H1 (cell line): ENCODE results near the gene C11orf65. TPM values are rescaled to one million over a fixed set of nuclear protein-coding genes. Genes with fewer than 3 reads are reported as not detected.

Source experiments
- CTCF ChIA-PET: fragments of 300-600 bp; sonication (Branson Sonifier 250); formaldehyde crosslinking; loops from one replicate; lab custom pipeline; 2021; ENCODE audit not compliant: partially characterized antibody; lab: Charles Lee
- POLR2A ChIA-PET: fragments of 300-600 bp; sonication (Branson Sonifier 250); formaldehyde crosslinking; loops from one replicate; lab custom pipeline; 2021; ENCODE audit warnings: inconsistent platforms; ENCODE audit not compliant: partially characterized antibody; lab: Charles Lee
- DNase-seq, 2 experiments: peaks; one replicate each; pipeline versions ENCODE4 v3.0.0 to v3.0.0-alpha.2; 2010 to 2022; ENCODE audit warnings: low spot score in 2 of 2, low read depth in 1 of 2, mixed read lengths in 1 of 2
- FAIRE-seq: peaks from 2 replicates; lab custom pipeline; 2011; peaks lifted over from hg19 to GRCh38; lab: Jason Lieb, UNC
- H2AFZ ChIP-seq: 2 replicates; pipeline ENCODE4 v1.8.1; 2012; ENCODE audit warnings: low read length, inconsistent platforms
- H2AK5ac ChIP-seq: 2 replicates; pipeline ENCODE4 v1.6.1; 2013; ENCODE audit warnings: low read depth, low read length
- H2BK120ac ChIP-seq: replicated peaks from 2 replicates; pipeline ENCODE3; 2013; ENCODE audit warnings: low read depth, low read length, inconsistent platforms
- H2BK12ac ChIP-seq: 2 replicates; pipeline ENCODE4 v1.6.1; 2013; ENCODE audit warnings: low read depth, low read length
- H2BK15ac ChIP-seq: 2 replicates; pipeline ENCODE4 v1.6.1; 2013; ENCODE audit warnings: low read length
- H2BK20ac ChIP-seq: 2 replicates; pipeline ENCODE4 v1.6.1; 2013; ENCODE audit warnings: low read length
- H2BK5ac ChIP-seq: 2 replicates; pipeline ENCODE4 v1.6.1; 2013; ENCODE audit warnings: low read depth, low read length
- H3K14ac ChIP-seq: 2 replicates; pipeline ENCODE4 v1.6.1; 2013; ENCODE audit warnings: inconsistent platforms; ENCODE audit not compliant: insufficient read length
- H3K18ac ChIP-seq: 2 replicates; pipeline ENCODE4 v1.6.1; 2013; ENCODE audit warnings: low read length; ENCODE audit errors: extremely low read depth
- H3K23ac ChIP-seq: 2 replicates; pipeline ENCODE4 v1.6.1; 2013; ENCODE audit warnings: inconsistent platforms; ENCODE audit not compliant: insufficient read length
- H3K23me2 ChIP-seq: 2 replicates; pipeline ENCODE4 v1.6.1; 2013; ENCODE audit warnings: low read depth, low read length
- H3K27ac ChIP-seq: 2 replicates; pipeline ENCODE4 v1.6.1; 2011; ENCODE audit warnings: low read depth, low read length, inconsistent platforms
- H3K27me3 ChIP-seq, 4 experiments: replicated peaks in 1 of 4; 1 replicate in 1 of 4; 2 replicates in 3 of 4; pipeline versions ENCODE4 v1.6.1 to v1.8.1; 2011 to 2013; ENCODE audit warnings: low read length in 3 of 4, mild to moderate bottlenecking in 3 of 4, inconsistent platforms in 2 of 4, mixed read lengths in 2 of 4, moderate library complexity in 1 of 4; ENCODE audit not compliant: control insufficient read depth in 3 of 4, insufficient read depth in 3 of 4; ENCODE audit errors: extremely low read depth in 1 of 4
- H3K36me3 ChIP-seq, 4 experiments: 2 replicates each; pipeline versions ENCODE4 v1.6.1 to v1.8.1; 2011 to 2013; ENCODE audit warnings: mild to moderate bottlenecking in 4 of 4, low read length in 3 of 4, moderate library complexity in 2 of 4, control low read depth in 1 of 4, inconsistent platforms in 1 of 4; ENCODE audit not compliant: insufficient read depth in 4 of 4, control insufficient read depth in 2 of 4
- H3K4ac ChIP-seq: replicated peaks from 2 replicates; pipeline ENCODE3; 2013; ENCODE audit warnings: low read length, low read depth, mixed read lengths, inconsistent platforms; ENCODE audit not compliant: insufficient read length
- H3K4me1 ChIP-seq, 4 experiments: replicated peaks in 1 of 4; 1 replicate in 1 of 4; 2 replicates in 3 of 4; pipeline versions ENCODE4 v1.6.1 to v1.8.1; 2011 to 2013; ENCODE audit warnings: low read length in 3 of 4, inconsistent platforms in 2 of 4, mixed read lengths in 1 of 4; ENCODE audit not compliant: insufficient read depth in 4 of 4, control insufficient read depth in 3 of 4
- H3K4me2 ChIP-seq, 2 experiments: 2 replicates each; pipeline versions ENCODE4 v1.6.1 to v1.8.1; 2011 to 2013; ENCODE audit warnings: low read depth in 2 of 2, low read length in 2 of 2, control low read depth in 1 of 2, inconsistent platforms in 1 of 2, mild to moderate bottlenecking in 1 of 2; ENCODE audit not compliant: insufficient read depth in 1 of 2
- H3K4me3 ChIP-seq, 4 experiments: fragments of 200-600, 300-600 bp in 1 of 4; sonication (generic), shearing (Covaris generic), sonication (Bioruptor Twin) in 1 of 4; 2 replicates each; pipeline versions ENCODE4 v1.5.1 to v1.8.1; 2011 to 2016; ENCODE audit warnings: low read length in 4 of 4, low read depth in 3 of 4, control low read depth in 2 of 4, inconsistent platforms in 2 of 4, mild to moderate bottlenecking in 2 of 4, mixed read lengths in 1 of 4, moderate library complexity in 1 of 4; ENCODE audit not compliant: insufficient read depth in 2 of 4; ENCODE audit errors: extremely low read depth in 1 of 4
- H3K56ac ChIP-seq: replicated peaks from 2 replicates; pipeline ENCODE3; 2013; ENCODE audit warnings: low read depth, mild to moderate bottlenecking, mixed read lengths, low read length, inconsistent platforms; ENCODE audit not compliant: insufficient read length
- H3K79me1 ChIP-seq: 2 replicates; pipeline ENCODE4 v1.6.1; 2013; ENCODE audit warnings: low read depth, low read length, control low read depth
- H3K79me2 ChIP-seq, 2 experiments: 2 replicates each; pipeline versions ENCODE4 v1.6.1 to v1.8.1; 2012 to 2013; ENCODE audit warnings: low read length in 2 of 2, mild to moderate bottlenecking in 2 of 2, inconsistent platforms in 1 of 2; ENCODE audit not compliant: insufficient read depth in 2 of 2, control insufficient read depth in 1 of 2
- H3K9ac ChIP-seq, 4 experiments: replicated peaks in 1 of 4; 1 replicate in 1 of 4; 2 replicates in 3 of 4; pipeline versions ENCODE4 v1.6.1 to v1.8.1; 2011 to 2013; ENCODE audit warnings: low read depth in 3 of 4, low read length in 3 of 4, control low read depth in 2 of 4, mild to moderate bottlenecking in 2 of 4, moderate library complexity in 2 of 4, inconsistent platforms in 1 of 4; ENCODE audit errors: extremely low read depth in 1 of 4
- H3K9me3 ChIP-seq, 2 experiments: 2 replicates each; pipeline versions ENCODE4 v1.6.1 to v1.8.1; 2012 to 2013; ENCODE audit warnings: mild to moderate bottlenecking in 2 of 2, moderate library complexity in 2 of 2, control low read depth in 1 of 2, inconsistent platforms in 1 of 2, low read depth in 1 of 2, low read length in 1 of 2, mixed read lengths in 1 of 2; ENCODE audit not compliant: insufficient read depth in 2 of 2
- H4K20me1 ChIP-seq, 2 experiments: replicated peaks in 1 of 2; 2 replicates each; pipeline versions ENCODE3 to v1.8.1; 2011 to 2013; ENCODE audit warnings: inconsistent platforms in 2 of 2, low read length in 2 of 2, mild to moderate bottlenecking in 1 of 2; ENCODE audit not compliant: insufficient read depth in 2 of 2, control insufficient read depth in 1 of 2
- H4K5ac ChIP-seq: 2 replicates; pipeline ENCODE4 v1.6.1; 2013; ENCODE audit warnings: low read length, low read depth, mixed read lengths, inconsistent platforms; ENCODE audit not compliant: insufficient read length
- H4K8ac ChIP-seq: 2 replicates; pipeline ENCODE4 v1.8.0; 2013; ENCODE audit warnings: mild to moderate bottlenecking, moderate library complexity, low read length, inconsistent platforms; ENCODE audit not compliant: insufficient read depth; ENCODE audit errors: extremely low read depth
- H4K91ac ChIP-seq: replicated peaks from 2 replicates; pipeline ENCODE3; 2013; ENCODE audit warnings: low read length, mixed read lengths, inconsistent platforms; ENCODE audit not compliant: insufficient read length
- CTBP2 ChIP-seq: IDR thresholded peaks from 2 replicates; pipeline ENCODE4 v1.7.0; 2011; ENCODE audit warnings: borderline replicate concordance, mild to moderate bottlenecking, moderate library complexity, mixed read lengths, low read length; ENCODE audit not compliant: insufficient read depth, insufficient read length
- HDAC6 ChIP-seq: IDR thresholded peaks from one replicate; pipeline ENCODE4 v1.7.1; 2012; ENCODE audit warnings: low read depth, mild to moderate bottlenecking, inconsistent platforms, low read length, moderate library complexity
- NANOG ChIP-seq: IDR thresholded peaks from 2 replicates; pipeline ENCODE4 v1.6.1; 2011; ENCODE audit warnings: low read length, low read depth, mild to moderate bottlenecking, inconsistent platforms; ENCODE audit not compliant: insufficient read depth, poor library complexity, severe bottlenecking
- WGBS, 2 experiments: shearing (Covaris generic) in 1 of 2; methylation state at CpG; one replicate each; pipeline versions ENCODE4 v1.1.6 to v1.1.7; 2013 to 2015; ENCODE audit warnings: low lambda C conversion rate in 2 of 2, mixed read lengths in 2 of 2, inconsistent platforms in 1 of 2, low coverage in 1 of 2, missing lambda C conversion rate in 1 of 2; ENCODE audit not compliant: insufficient replicate concordance in 2 of 2, insufficient coverage in 1 of 2, insufficient read length in 1 of 2; ENCODE audit errors: extremely low coverage in 1 of 2, missing lambda C conversion rate in 1 of 2; 5-methylcytosine and 5-hydroxymethylcytosine counted together
- polyA plus RNA-seq, 7 experiments: library from polyadenylated mRNA; depleted of rRNA in 3 of 7; stranded (reverse) in 5 of 7; unstranded in 2 of 7; fragments of >200 nt in 5 of 7; fragments of 200-250 nt in 2 of 7; gene quantifications; 1 replicate in 5 of 7; 2 replicates in 1 of 7; 4 replicates in 1 of 7; pipeline versions ENCODE4 v1.2.1 to v1.2.3, GENCODE V29; 2011 to 2013; ENCODE audit warnings: missing spikeins in 2 of 7, mixed read lengths in 2 of 7
- total RNA-seq: library from RNA; stranded (reverse); fragmentation: NEBNext Ultra II Directional; extraction: Animal tissue kit (Norgen Biotek cat#: 25700); gene quantifications from 2 replicates; pipeline ENCODE4 v1.2.1, GENCODE V29; 2021

C11orf65 gene
- total and polyA plus RNA-seq, 2 of the 8 experiments (the other 6 are each of a cell fraction or from before 2014, with no cell fraction given), result 0.14 to 0.22 TPM

GRCh38 chr11:108393046-108393445, 74.3 kb downstream of the C11orf65 start:
- Histone ChIP-seq H3K9ac (no peak overlapping the region), H3K27ac (no peak overlapping the region), H4K91ac (no peak overlapping the region), H3K36me3 (no peaks in the 10 kb centered on the region), H2BK120ac (no peak overlapping the region), H3K56ac (no peak overlapping the region), H2BK5ac (no peak overlapping the region), H3K79me2 (no peaks in the 10 kb centered on the region), H3K23ac (no peak overlapping the region), H3K14ac (no peak overlapping the region), H2BK20ac (no peak overlapping the region), H3K4me3 (no peak overlapping the region), H3K4me2 (no peak overlapping the region), H4K8ac (no peak overlapping the region), H3K9me3 (no peaks in the 10 kb centered on the region), H3K79me1 (no peaks in the 10 kb centered on the region), H2BK15ac (no peak overlapping the region), H2AFZ (no peak overlapping the region), H3K4me1 (no peaks in the 10 kb centered on the region), H3K23me2 (no peaks in the 10 kb centered on the region), H3K27me3 (no peaks in the 10 kb centered on the region), H4K20me1 (no peaks in the 10 kb centered on the region), H2AK5ac (no peak overlapping the region), H4K5ac (no peak overlapping the region), H2BK12ac (no peak overlapping the region), H3K4ac (no peak overlapping the region), H3K18ac (no peak overlapping the region)
- FAIRE-seq, result no peak
- ChIA-PET CTCF (interaction anchor here (1.2 kb wide), 1 partner anchor 14 kb away, joined by 3 read pairs; no protein-coding TSS in a partner anchor), POLR2A (no interaction called here)
- DNase-seq, result no peak
- WGBS, 2 experiments, result 67% methylated on average over 1 of the region's 1 CpG; no CpG with 5 or more reads in 1 of the 2 experiments
- TF ChIP-seq NANOG, result no peak
- TF ChIP-seq HDAC6, result no peak
- TF ChIP-seq CTBP2, result no peak
